H9 (cell line): Measurements from ENCODE around the gene DMD. TPM values are rescaled to one million over a fixed set of nuclear protein-coding genes. Genes with fewer than 3 reads are reported as not detected.

Source experiments
- DNase-seq: peaks from one replicate; pipeline ENCODE4 v3.0.0-alpha.2; 2017
- H2AFZ ChIP-seq: one replicate; pipeline ENCODE4 v1.6.1; 2013; ENCODE audit warnings: mild to moderate bottlenecking, low read length, control low read depth, moderate library complexity
- H2AK5ac ChIP-seq: 2 replicates; pipeline ENCODE4 v1.6.1; 2013; ENCODE audit warnings: low read length, control low read depth, mixed read lengths; ENCODE audit not compliant: insufficient read length
- H2BK120ac ChIP-seq: one replicate; pipeline ENCODE4 v1.6.1; 2013; ENCODE audit warnings: low read depth, mild to moderate bottlenecking, low read length, control low read depth, inconsistent platforms; ENCODE audit not compliant: poor library complexity, severe bottlenecking
- H2BK12ac ChIP-seq: 2 replicates; pipeline ENCODE4 v1.6.1; 2013; ENCODE audit warnings: low read length, control low read depth, mixed read lengths, low read depth; ENCODE audit not compliant: insufficient read length
- H2BK15ac ChIP-seq: 2 replicates; pipeline ENCODE4 v1.6.1; 2013; ENCODE audit warnings: low read depth, low read length, control low read depth
- H2BK20ac ChIP-seq: one replicate; pipeline ENCODE4 v1.6.1; 2013; ENCODE audit warnings: low read depth, mild to moderate bottlenecking, low read length, control low read depth, inconsistent platforms; ENCODE audit not compliant: poor library complexity, severe bottlenecking
- H2BK5ac ChIP-seq: 2 replicates; pipeline ENCODE4 v1.6.1; 2013; ENCODE audit warnings: low read length, control low read depth, mixed read lengths; ENCODE audit not compliant: insufficient read length
- H3K14ac ChIP-seq: 2 replicates; pipeline ENCODE4 v1.6.1; 2013; ENCODE audit warnings: low read length, control low read depth; ENCODE audit not compliant: insufficient read depth
- H3K18ac ChIP-seq: 2 replicates; pipeline ENCODE4 v1.6.1; 2013; ENCODE audit warnings: low read depth, mild to moderate bottlenecking, mixed read lengths, low read length, control low read depth; ENCODE audit not compliant: insufficient read length
- H3K23ac ChIP-seq: 2 replicates; pipeline ENCODE4 v1.6.1; 2013; ENCODE audit warnings: low read length, control low read depth, mixed read lengths, low read depth; ENCODE audit not compliant: insufficient read length
- H3K23me2 ChIP-seq: 2 replicates; pipeline ENCODE4 v1.6.1; 2013; ENCODE audit warnings: low read depth, mild to moderate bottlenecking, mixed read lengths, low read length, control low read depth; ENCODE audit not compliant: insufficient read length, poor library complexity, severe bottlenecking
- H3K27ac ChIP-seq: 2 replicates; pipeline ENCODE4 v1.5.1; 2013; ENCODE audit warnings: low read length, control low read depth, mixed read lengths, low read depth; ENCODE audit not compliant: insufficient read length
- H3K27me3 ChIP-seq: 2 replicates; pipeline ENCODE4 v1.6.1; 2013; ENCODE audit warnings: low read length, control low read depth, inconsistent platforms; ENCODE audit not compliant: insufficient read depth
- H3K4ac ChIP-seq: 2 replicates; pipeline ENCODE4 v1.6.1; 2013; ENCODE audit warnings: low read depth, mild to moderate bottlenecking, control low read depth, inconsistent platforms, low read length, moderate library complexity
- H3K4me1 ChIP-seq: 2 replicates; pipeline ENCODE4 v1.6.1; 2013; ENCODE audit warnings: low read length, control low read depth, inconsistent platforms; ENCODE audit not compliant: insufficient read depth
- H3K4me2 ChIP-seq: 2 replicates; pipeline ENCODE4 v1.6.1; 2013; ENCODE audit warnings: low read length, control low read depth, mixed read lengths; ENCODE audit not compliant: insufficient read length, insufficient read depth
- H3K56ac ChIP-seq: 2 replicates; pipeline ENCODE4 v1.6.1; 2013; ENCODE audit warnings: low read depth, mild to moderate bottlenecking, mixed read lengths, low read length, control low read depth; ENCODE audit not compliant: insufficient read length
- H3K79me1 ChIP-seq: 2 replicates; pipeline ENCODE4 v1.6.1; 2013; ENCODE audit warnings: low read depth, mild to moderate bottlenecking, moderate library complexity, low read length, control low read depth, inconsistent platforms; ENCODE audit not compliant: insufficient read depth, poor library complexity, severe bottlenecking
- H3K79me2 ChIP-seq: 2 replicates; pipeline ENCODE4 v1.6.1; 2013; ENCODE audit warnings: low read length, control low read depth, inconsistent platforms; ENCODE audit not compliant: insufficient read depth
- H3K9ac ChIP-seq: 2 replicates; pipeline ENCODE4 v1.6.1; 2013; ENCODE audit warnings: low read length, control low read depth, mixed read lengths; ENCODE audit not compliant: insufficient read length; ENCODE audit errors: extremely low read depth
- H3K9me3 ChIP-seq: one replicate; pipeline ENCODE4 v1.6.1; 2013; ENCODE audit warnings: low read depth, low read length, inconsistent platforms; ENCODE audit not compliant: control insufficient read depth
- H3T11ph ChIP-seq: one replicate; pipeline ENCODE4 v1.6.1; 2013; ENCODE audit warnings: mild to moderate bottlenecking, low read length, control low read depth, inconsistent platforms
- H4K20me1 ChIP-seq: one replicate; pipeline ENCODE4 v1.6.1; 2013; ENCODE audit not compliant: control insufficient read depth, insufficient read length, insufficient read depth
- H4K5ac ChIP-seq: 2 replicates; pipeline ENCODE4 v1.6.1; 2013; ENCODE audit warnings: low read depth, mild to moderate bottlenecking, mixed read lengths, low read length, control low read depth; ENCODE audit not compliant: insufficient read length
- H4K8ac ChIP-seq: replicated peaks from 2 replicates; pipeline ENCODE4 v1.6.1; 2013; ENCODE audit warnings: low read length, control low read depth, mixed read lengths, low read depth; ENCODE audit not compliant: insufficient read length
- H4K91ac ChIP-seq: 2 replicates; pipeline ENCODE4 v1.6.1; 2013; ENCODE audit warnings: low read depth, mild to moderate bottlenecking, moderate library complexity, mixed read lengths, low read length, control low read depth; ENCODE audit not compliant: insufficient read length
- H3K27ac Mint-ChIP-seq, 3 experiments: 2 replicates in 2 of 3; 3 replicates in 1 of 3; pipeline ENCODE4 v1.8.0; 2020 to 2021; ENCODE audit warnings: mixed read lengths in 3 of 3, mild to moderate bottlenecking in 1 of 3, moderate library complexity in 1 of 3
- H3K27me3 Mint-ChIP-seq: 2 replicates; pipeline ENCODE4 v1.8.0; 2021; ENCODE audit warnings: low read depth, mild to moderate bottlenecking, moderate library complexity, mixed read lengths
- H3K36me3 Mint-ChIP-seq, 3 experiments: 2 replicates in 2 of 3; 3 replicates in 1 of 3; pipeline ENCODE4 v1.8.0; 2020 to 2021; ENCODE audit warnings: low read depth in 3 of 3, mixed read lengths in 3 of 3; ENCODE audit not compliant: insufficient read depth in 1 of 3
- H3K4me1 Mint-ChIP-seq, 2 experiments: 2 replicates each; pipeline ENCODE4 v1.8.0; 2020; ENCODE audit warnings: mixed read lengths in 2 of 2
- H3K4me3 Mint-ChIP-seq, 2 experiments: 2 replicates in 1 of 2; 3 replicates in 1 of 2; pipeline ENCODE4 v1.8.0; 2020 to 2021; ENCODE audit warnings: mild to moderate bottlenecking in 2 of 2, mixed read lengths in 2 of 2, moderate library complexity in 1 of 2
- H3K9me3 Mint-ChIP-seq, 2 experiments: 2 replicates in 1 of 2; 3 replicates in 1 of 2; pipeline ENCODE4 v1.8.0; 2020; ENCODE audit warnings: mild to moderate bottlenecking in 2 of 2, mixed read lengths in 2 of 2, moderate library complexity in 1 of 2
- CTCF ChIP-seq: fragments of 200-600 bp; sonication (generic); conservative IDR thresholded peaks from 3 replicates; pipeline ENCODE4 v1.8.0; 2021; ENCODE audit warnings: antibody characterized with exemption, mild to moderate bottlenecking
- WGBS: extraction: QIAGEN DNeasy Blood & Tissue Kit; methylation state at CpG from one replicate; pipeline ENCODE4 v1.1.7; 2013; ENCODE audit warnings: missing lambda C conversion rate, low lambda C conversion rate, mixed read lengths; ENCODE audit not compliant: insufficient read length; ENCODE audit errors: extremely low coverage; 5-methylcytosine and 5-hydroxymethylcytosine counted together
- total RNA-seq: library from RNA; stranded (reverse); gene quantifications from 2 replicates; pipeline ENCODE4 v1.2.1, GENCODE V29; 2021

Gene DMD
- total RNA-seq, 1 experiment from 2014 or later = 3.8 TPM

- H3K27ac ChIP-seq = no peak overlapping the region
- H2BK5ac ChIP-seq = no peak overlapping the region
- H3K9ac ChIP-seq = no peak overlapping the region
- no peaks in the 10 kb centered on the region for H4K20me1 ChIP-seq
- Mint-ChIP-seq H3K27ac (no peak overlapping the region; a peak in 1 of 7 replicates), H3K27me3 (no peaks in the 10 kb centered on the region), H3K36me3 (no peaks in the 10 kb centered on the region), H3K4me3 (no peak overlapping the region), H3K9me3 (peaks cover 3 to 22% of the 10 kb centered on the region in 2 experiments; a peak in 4 of 5 replicates), H3K4me1 (no peaks in the 10 kb centered on the region)
- no peaks in the 10 kb centered on the region for H3K23me2 ChIP-seq
- no peak overlapping the region for H2BK15ac ChIP-seq
- H4K5ac ChIP-seq = no peak overlapping the region
- H3K9me3 ChIP-seq = no peaks in the 10 kb centered on the region
- no peak overlapping the region for H4K91ac ChIP-seq
- no CpG with 5 or more reads among the region's 1 CpG for WGBS
- H3K4ac ChIP-seq = no peak overlapping the region
- no peak overlapping the region for H2AK5ac ChIP-seq
- H3T11ph ChIP-seq = no peak overlapping the region
- H3K27me3 ChIP-seq = no peaks in the 10 kb centered on the region
- no peak for DNase-seq
- H2BK120ac ChIP-seq = no peak overlapping the region
- no peak overlapping the region for H2AFZ ChIP-seq
- H4K8ac ChIP-seq = no peak overlapping the region
- no peaks in the 10 kb centered on the region for H3K4me1 ChIP-seq
- no peak overlapping the region for H3K14ac ChIP-seq
- no peak overlapping the region for H3K56ac ChIP-seq
- H3K23ac ChIP-seq = no peak overlapping the region
- no peak overlapping the region for H3K18ac ChIP-seq
- H3K79me1 ChIP-seq = no peaks in the 10 kb centered on the region
- no peaks in the 10 kb centered on the region for H3K79me2 ChIP-seq
- no peak overlapping the region for H2BK12ac ChIP-seq
- H3K4me2 ChIP-seq = no peak overlapping the region
- no peak for TF ChIP-seq CTCF
- no peak overlapping the region for H2BK20ac ChIP-seq
These were observed 666.2 kb downstream of the DMD start for GRCh38 chrX:32545101-32545500.
